Measurements from ENCODE around the gene ALPI. TPM values are rescaled to one million over a fixed set of nuclear protein-coding genes. Genes with fewer than 3 reads are reported as not detected.
A peak's percentile ranks its signal among the peaks of the same experiment; 100 is the strongest.
"Not testable (repeated sequence)": the region's sequence is repeated elsewhere in the genome, so short reads cannot be mapped to it uniquely, and the experiment has no call there.

The ALPI gene
- total RNA-seq, 1 donor, result not detected

GRCh38 chr2:232440220-232441018, 15.5 kb upstream of the ALPI start:
- peak; percentile 71 for TF ChIP-seq CTCF (IDR thresholded peaks at IDR 0.05; ENCODE audit: extremely low read depth, low read depth, low read length)
- H4K20me1 ChIP-seq (ENCODE audit: insufficient read depth, low read length); H3K27me3 ChIP-seq (ENCODE audit: insufficient read depth, low read length); H3K27ac ChIP-seq (ENCODE audit: low read depth, low read length); H3K36me3 ChIP-seq (ENCODE audit: insufficient read depth, low read length); H3K79me2 ChIP-seq (ENCODE audit: insufficient read depth, low read length); H2AFZ ChIP-seq (ENCODE audit: low read length); H3K4me2 ChIP-seq (ENCODE audit: insufficient read depth, low read length); H3K4me1 ChIP-seq (ENCODE audit: insufficient read depth, low read length); H3K4me3 ChIP-seq (ENCODE audit: insufficient read depth, low read length); H3K9me3 ChIP-seq (ENCODE audit: low read depth, low read length): not testable (repeated sequence)
- peak; percentile 98 for DNase-seq (ENCODE audit: insufficient read length, low spot score, missing footprints)

GRCh38 chr2:232441147-232441651, 14.8 kb upstream of the ALPI start:
- Histone ChIP-seq H4K20me1 (ENCODE audit: insufficient read depth, low read length) (no peaks in the 10 kb centered on the region), H3K79me2 (ENCODE audit: insufficient read depth, low read length) (no peaks in the 10 kb centered on the region), H3K27me3 (ENCODE audit: insufficient read depth, low read length) (peaks cover 8% of the 10 kb centered on the region), H2AFZ (ENCODE audit: low read length) (no peak overlapping the region), H3K4me2 (ENCODE audit: insufficient read depth, low read length) (no peak overlapping the region), H3K4me1 (ENCODE audit: insufficient read depth, low read length) (no peaks in the 10 kb centered on the region), H3K4me3 (ENCODE audit: insufficient read depth, low read length) (no peak overlapping the region), H3K27ac (ENCODE audit: low read depth, low read length) (no peak overlapping the region), H3K36me3 (ENCODE audit: insufficient read depth, low read length) (no peaks in the 10 kb centered on the region), H3K9me3 (ENCODE audit: low read depth, low read length) (no peaks in the 10 kb centered on the region)
- TF ChIP-seq CTCF (IDR thresholded peaks at IDR 0.05; ENCODE audit: extremely low read depth, low read depth, low read length), result no peak
- DNase-seq (ENCODE audit: insufficient read length, low spot score, missing footprints), result peak; percentile 62

GRCh38 chr2:232441922-232442321, 14.0 kb upstream of the ALPI start:
- H3K27ac ChIP-seq (ENCODE audit: low read depth, low read length); H3K79me2 ChIP-seq (ENCODE audit: insufficient read depth, low read length); H3K4me2 ChIP-seq (ENCODE audit: insufficient read depth, low read length); H3K36me3 ChIP-seq (ENCODE audit: insufficient read depth, low read length); H3K27me3 ChIP-seq (ENCODE audit: insufficient read depth, low read length); H4K20me1 ChIP-seq (ENCODE audit: insufficient read depth, low read length); H3K4me1 ChIP-seq (ENCODE audit: insufficient read depth, low read length); H2AFZ ChIP-seq (ENCODE audit: low read length); H3K9me3 ChIP-seq (ENCODE audit: low read depth, low read length); H3K4me3 ChIP-seq (ENCODE audit: insufficient read depth, low read length): not testable (repeated sequence)
- DNase-seq (ENCODE audit: insufficient read length, low spot score, missing footprints), result peak; percentile 21

GRCh38 chr2:232442431-232442830, 13.5 kb upstream of the ALPI start:
- H3K4me1 ChIP-seq (ENCODE audit: insufficient read depth, low read length); H3K4me3 ChIP-seq (ENCODE audit: insufficient read depth, low read length); H3K4me2 ChIP-seq (ENCODE audit: insufficient read depth, low read length); H3K36me3 ChIP-seq (ENCODE audit: insufficient read depth, low read length); H3K27me3 ChIP-seq (ENCODE audit: insufficient read depth, low read length); H3K9me3 ChIP-seq (ENCODE audit: low read depth, low read length); H3K79me2 ChIP-seq (ENCODE audit: insufficient read depth, low read length); H3K27ac ChIP-seq (ENCODE audit: low read depth, low read length); H4K20me1 ChIP-seq (ENCODE audit: insufficient read depth, low read length); H2AFZ ChIP-seq (ENCODE audit: low read length): not testable (repeated sequence)
- DNase-seq (ENCODE audit: insufficient read length, low spot score, missing footprints), result peak; percentile 10

GRCh38 chr2:232443047-232443446, 12.9 kb upstream of the ALPI start:
- not testable (repeated sequence) for H3K4me2 ChIP-seq (ENCODE audit: insufficient read depth, low read length); H3K79me2 ChIP-seq (ENCODE audit: insufficient read depth, low read length); H3K27me3 ChIP-seq (ENCODE audit: insufficient read depth, low read length); H3K27ac ChIP-seq (ENCODE audit: low read depth, low read length); H2AFZ ChIP-seq (ENCODE audit: low read length); H3K4me3 ChIP-seq (ENCODE audit: insufficient read depth, low read length); H4K20me1 ChIP-seq (ENCODE audit: insufficient read depth, low read length); H3K9me3 ChIP-seq (ENCODE audit: low read depth, low read length); H3K4me1 ChIP-seq (ENCODE audit: insufficient read depth, low read length); H3K36me3 ChIP-seq (ENCODE audit: insufficient read depth, low read length); DNase-seq (ENCODE audit: insufficient read length, low spot score, missing footprints)

GRCh38 chr2:232443669-232444408, 12.1 kb upstream of the ALPI start:
- not testable (repeated sequence) for H3K4me2 ChIP-seq (ENCODE audit: insufficient read depth, low read length); H3K27ac ChIP-seq (ENCODE audit: low read depth, low read length); H3K36me3 ChIP-seq (ENCODE audit: insufficient read depth, low read length); H3K79me2 ChIP-seq (ENCODE audit: insufficient read depth, low read length); H2AFZ ChIP-seq (ENCODE audit: low read length); H3K4me3 ChIP-seq (ENCODE audit: insufficient read depth, low read length); H4K20me1 ChIP-seq (ENCODE audit: insufficient read depth, low read length); H3K27me3 ChIP-seq (ENCODE audit: insufficient read depth, low read length); H3K9me3 ChIP-seq (ENCODE audit: low read depth, low read length); H3K4me1 ChIP-seq (ENCODE audit: insufficient read depth, low read length)
- DNase-seq (ENCODE audit: insufficient read length, low spot score, missing footprints), result peak; percentile 39
